Measurements from ENCODE around the gene GBP6.
"Not testable (repeated sequence)": the region's sequence is repeated elsewhere in the genome, so short reads cannot be mapped to it uniquely, and the experiment has no call there.

The GBP6 gene

GRCh38 chr1:89363638-89364536 lies at the start of gene GBP6:
GBP6 (plus strand) TSS chr1:89364059; CDS start chr1:89368552, 4,493 bp downstream.
- DNase-seq (ENCODE audit: low read depth in 2 of 2), result no peak

GRCh38 chr1:89322402-89322801 lies 41.5 kb upstream of the GBP6 start:
- no peak for DNase-seq (ENCODE audit: low read depth in 2 of 2)

GRCh38 chr1:89331890-89332289 lies 32.0 kb upstream of the GBP6 start:
- DNase-seq (ENCODE audit: low read depth in 2 of 2), result no peak

- DNase-seq (ENCODE audit: low read depth in 2 of 2), result no peak
These were observed 31.4 kb upstream of the GBP6 start for GRCh38 chr1:89332461-89332860.

GRCh38 chr1:89335486-89335885 lies 28.4 kb upstream of the GBP6 start:
- no peak for DNase-seq (ENCODE audit: low read depth in 2 of 2)

- DNase-seq (ENCODE audit: low read depth in 2 of 2), result no peak
These were observed 26.0 kb upstream of the GBP6 start for GRCh38 chr1:89337903-89338302.

GRCh38 chr1:89339039-89339438 lies 24.8 kb upstream of the GBP6 start:
- no peak for DNase-seq (ENCODE audit: low read depth in 2 of 2)

GRCh38 chr1:89345479-89345878 lies 18.4 kb upstream of the GBP6 start:
- not testable (repeated sequence) for DNase-seq (ENCODE audit: low read depth in 2 of 2)

- no peak for DNase-seq (ENCODE audit: low read depth in 2 of 2)
These were observed 16.6 kb upstream of the GBP6 start for GRCh38 chr1:89347296-89347695.

GRCh38 chr1:89350298-89350697 lies 13.6 kb upstream of the GBP6 start:
- no peak for DNase-seq (ENCODE audit: low read depth in 2 of 2)

- no peak for DNase-seq (ENCODE audit: low read depth in 2 of 2)
These were observed 12.1 kb upstream of the GBP6 start for GRCh38 chr1:89351597-89352311.

GRCh38 chr1:89352421-89352820 lies 11.4 kb upstream of the GBP6 start:
- DNase-seq (ENCODE audit: low read depth in 2 of 2), result no peak

GRCh38 chr1:89354205-89354604 lies 9.7 kb upstream of the GBP6 start:
- no peak for DNase-seq (ENCODE audit: low read depth in 2 of 2)

GRCh38 chr1:89355056-89355455 lies 8.8 kb upstream of the GBP6 start:
- DNase-seq (ENCODE audit: low read depth in 2 of 2), result no peak

- no peak for DNase-seq (ENCODE audit: low read depth in 2 of 2)
These were observed 7.0 kb upstream of the GBP6 start for GRCh38 chr1:89356658-89357400.

GRCh38 chr1:89358287-89358893 lies 5.5 kb upstream of the GBP6 start:
- peak; percentile 69 to 71 for DNase-seq (ENCODE audit: low read depth in 2 of 2)

- DNase-seq (ENCODE audit: low read depth in 2 of 2), result no peak
These were observed 3.1 kb upstream of the GBP6 start for GRCh38 chr1:89360716-89361115.

GRCh38 chr1:89361681-89362080 lies 2.2 kb upstream of the GBP6 start:
- DNase-seq (ENCODE audit: low read depth in 2 of 2), result no peak

- no peak for DNase-seq (ENCODE audit: low read depth in 2 of 2)
These were observed 663 bp upstream of the GBP6 start for GRCh38 chr1:89363196-89363595.

- DNase-seq (ENCODE audit: low read depth in 2 of 2), result no peak
These were observed 1.2 kb downstream of the GBP6 start for GRCh38 chr1:89364954-89365550.

- no peak for DNase-seq (ENCODE audit: low read depth in 2 of 2)
These were observed 3.4 kb downstream of the GBP6 start for GRCh38 chr1:89367221-89367620.

Measured in activated CD8-positive, alpha-beta memory T cell treated with anti-CD3 and anti-CD28 coated beads for 4 hours (primary cell).